GM18520 (cell line): ENCODE results near the gene MDFIC.

Experiments
- ATAC-seq: cut with Tn5 transposase; IDR thresholded peaks from one replicate; pipeline ENCODE4 v1.9.1; 2021; ENCODE audit not compliant: unreplicated experiment

Gene MDFIC

GRCh38 chr7:114986190-114987180 lies 64.6 kb downstream of the MDFIC start:
- no peak for ATAC-seq

GRCh38 chr7:114988026-114988425 lies 66.1 kb downstream of the MDFIC start:
- ATAC-seq: no peak

- no peak for ATAC-seq
Measured at GRCh38 chr7:114988755-114989375, 67.0 kb downstream of the MDFIC start.

- no peak for ATAC-seq
Measured at GRCh38 chr7:114989531-114989930, 67.6 kb downstream of the MDFIC start.

GRCh38 chr7:114997487-114998404 lies 75.9 kb downstream of the MDFIC start:
- no peak for ATAC-seq

- no peak for ATAC-seq
Measured at GRCh38 chr7:115004121-115004520, 82.2 kb downstream of the MDFIC start.

- ATAC-seq: no peak
Measured at GRCh38 chr7:115005251-115005650, 83.4 kb downstream of the MDFIC start.

GRCh38 chr7:115005953-115006352 lies 84.1 kb downstream of the MDFIC start:
- no peak for ATAC-seq

- ATAC-seq: no peak
Measured at GRCh38 chr7:115007751-115008150, 85.9 kb downstream of the MDFIC start.

- peak; percentile 30 for ATAC-seq
Measured at GRCh38 chr7:115008465-115009114, 86.7 kb downstream of the MDFIC start.

- ATAC-seq: peak; percentile 31
Measured at GRCh38 chr7:115009139-115009538, 87.2 kb downstream of the MDFIC start.

- no peak for ATAC-seq
Measured at GRCh38 chr7:115009736-115010440, 88.0 kb downstream of the MDFIC start.

- ATAC-seq: no peak
Measured at GRCh38 chr7:115010441-115010820, 88.5 kb downstream of the MDFIC start.

GRCh38 chr7:115013886-115014285 lies 92.0 kb downstream of the MDFIC start:
- no peak for ATAC-seq

- no peak for ATAC-seq
Measured at GRCh38 chr7:115014794-115015193, 92.9 kb downstream of the MDFIC start.

- no peak for ATAC-seq
Measured at GRCh38 chr7:115015619-115016018, 93.7 kb downstream of the MDFIC start.

GRCh38 chr7:115019882-115020605 lies 98.2 kb downstream of the MDFIC start:
- ATAC-seq: no peak

- ATAC-seq: no peak
Measured at GRCh38 chr7:115023219-115023618, 101.3 kb downstream of the MDFIC start.

- no peak for ATAC-seq
Measured at GRCh38 chr7:115024276-115024675, 102.4 kb downstream of the MDFIC start.
